ENCODE measurements around the gene COBLL1.

The COBLL1 gene

GRCh38 chr2:164754157-164755093, 87.2 kb downstream of the COBLL1 start:
- no peak for DNase-seq (ENCODE audit: low spot score)

- DNase-seq (ENCODE audit: low spot score): no peak
Measured at GRCh38 chr2:164752956-164753355, 88.7 kb downstream of the COBLL1 start.

- DNase-seq (ENCODE audit: low spot score): no peak
Measured at GRCh38 chr2:164747783-164748433, 93.7 kb downstream of the COBLL1 start.

GRCh38 chr2:164747140-164747539, 94.5 kb downstream of the COBLL1 start:
- no peak for DNase-seq (ENCODE audit: low spot score)

- no peak for DNase-seq (ENCODE audit: low spot score)
Measured at GRCh38 chr2:164746713-164747112, 94.9 kb downstream of the COBLL1 start.

- no peak for DNase-seq (ENCODE audit: low spot score)
Measured at GRCh38 chr2:164745012-164745797, 96.4 kb downstream of the COBLL1 start.

GRCh38 chr2:164742738-164743317, 98.8 kb downstream of the COBLL1 start:
- DNase-seq (ENCODE audit: low spot score): no peak

- no peak for DNase-seq (ENCODE audit: low spot score)
Measured at GRCh38 chr2:164739966-164740365, 101.7 kb downstream of the COBLL1 start.

GRCh38 chr2:164737612-164738081, 104.0 kb downstream of the COBLL1 start:
- DNase-seq (ENCODE audit: low spot score): peak; percentile 1

- DNase-seq (ENCODE audit: low spot score): no peak
Measured at GRCh38 chr2:164735309-164735919, 106.2 kb downstream of the COBLL1 start.

- no peak for DNase-seq (ENCODE audit: low spot score)
Measured at GRCh38 chr2:164734196-164734595, 107.4 kb downstream of the COBLL1 start.

- DNase-seq (ENCODE audit: low spot score): no peak
Measured at GRCh38 chr2:164725542-164725941, 116.1 kb downstream of the COBLL1 start.

- no peak for DNase-seq (ENCODE audit: low spot score)
Measured at GRCh38 chr2:164722616-164723338, 118.8 kb downstream of the COBLL1 start.

- DNase-seq (ENCODE audit: low spot score): no peak
Measured at GRCh38 chr2:164721430-164721829, 120.2 kb downstream of the COBLL1 start.

GRCh38 chr2:164719996-164720941, 121.4 kb downstream of the COBLL1 start:
- no peak for DNase-seq (ENCODE audit: low spot score)

GRCh38 chr2:164717000-164717803, 124.4 kb downstream of the COBLL1 start:
- DNase-seq (ENCODE audit: low spot score): no peak

GRCh38 chr2:164714471-164714870, 127.2 kb downstream of the COBLL1 start:
- no peak for DNase-seq (ENCODE audit: low spot score)

GRCh38 chr2:164711766-164712138, 129.9 kb downstream of the COBLL1 start:
- no peak for DNase-seq (ENCODE audit: low spot score)
